SJSA1 (cell line): ENCODE results near the gene RHBDD1. TPM values are rescaled to one million over a fixed set of nuclear protein-coding genes. Genes with fewer than 3 reads are reported as not detected.

Experiments
- DNase-seq, 2 experiments: peaks; one replicate each; pipeline ENCODE4 v3.0.0-alpha.2; 2015 to 2020; ENCODE audit warnings: low spot score in 2 of 2, low read depth in 1 of 2
- H3K27ac ChIP-seq: fragments of 250-450 bp; sonication (Bioruptor Pico); 2 replicates; pipeline ENCODE4 v1.5.1; 2020; ENCODE audit warnings: mild to moderate bottlenecking, moderate library complexity
- H3K27me3 ChIP-seq: fragments of 250-450 bp; sonication (Bioruptor Pico); replicated peaks from 2 replicates; pipeline ENCODE4 v1.5.1; 2020; ENCODE audit warnings: mild to moderate bottlenecking, moderate library complexity
- H3K36me3 ChIP-seq: fragments of 250-450 bp; sonication (Bioruptor Pico); 2 replicates; pipeline ENCODE4 v1.5.1; 2020; ENCODE audit warnings: mild to moderate bottlenecking
- H3K4me1 ChIP-seq: fragments of 250-450 bp; sonication (Bioruptor Pico); replicated peaks from 2 replicates; pipeline ENCODE4 v1.6.1; 2021; ENCODE audit warnings: mild to moderate bottlenecking
- H3K4me3 ChIP-seq: fragments of 250-450 bp; sonication (Bioruptor Pico); 2 replicates; pipeline ENCODE4 v1.5.1; 2020; ENCODE audit warnings: mild to moderate bottlenecking
- H3K9me3 ChIP-seq: fragments of 250-450 bp; sonication (Bioruptor Pico); replicated peaks from 2 replicates; pipeline ENCODE4 v1.5.1; 2020; ENCODE audit warnings: mild to moderate bottlenecking
- total RNA-seq: library from RNA; depleted of rRNA; stranded (reverse); fragments of >200 nt; shearing (Covaris generic); gene quantifications from 2 replicates; pipeline ENCODE4 v1.2.3, GENCODE V29; 2014

Gene RHBDD1
- total RNA-seq, 1 experiment from 2014 or later = 10.1 TPM

DNA sequence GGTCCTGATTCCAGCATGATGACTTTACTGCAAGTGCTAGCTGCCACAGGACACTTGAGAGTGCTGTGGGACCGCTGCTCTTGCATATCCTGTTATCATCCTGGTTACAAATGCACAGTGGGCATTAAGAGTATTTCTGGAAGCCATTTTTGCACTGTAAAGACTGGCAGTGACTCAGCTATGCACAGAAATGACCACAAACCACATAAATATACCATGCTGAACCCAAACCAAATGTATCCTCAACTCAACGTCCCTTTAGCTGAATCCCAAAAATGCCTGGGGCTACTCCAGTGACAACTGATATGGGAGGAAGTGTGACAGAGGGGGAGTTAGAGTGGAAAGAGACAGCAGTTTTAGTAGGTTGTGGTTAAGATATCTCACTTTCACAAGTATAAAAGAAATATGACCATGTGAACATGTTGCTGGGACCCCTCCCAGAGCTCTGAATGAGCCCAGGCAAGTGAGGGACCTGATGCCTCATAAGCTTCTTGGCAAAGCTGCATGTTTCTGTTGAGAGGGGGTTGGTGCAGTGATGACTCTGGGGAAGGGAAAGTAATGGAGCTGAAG is 37.3 kb downstream of the RHBDD1 start:
- DNase-seq = peak in 1 of 2 experiments; percentile 22
- H3K4me1 ChIP-seq = 0 out of 2 replicates have a peak, but pooled peaks cover 4% of the 10 kb centered on the region
- H3K27me3 ChIP-seq = no peaks in the 10 kb centered on the region
- no peaks in the 10 kb centered on the region for H3K36me3 ChIP-seq
- no peak overlapping the region for H3K27ac ChIP-seq
- H3K9me3 ChIP-seq = no peaks in the 10 kb centered on the region
- no peak overlapping the region for H3K4me3 ChIP-seq

GRCh38 chr2:226873826-226874225 is 38.0 kb downstream of the RHBDD1 start:
- H3K27ac ChIP-seq = no peak overlapping the region
- no peak overlapping the region for H3K4me3 ChIP-seq

DNA sequence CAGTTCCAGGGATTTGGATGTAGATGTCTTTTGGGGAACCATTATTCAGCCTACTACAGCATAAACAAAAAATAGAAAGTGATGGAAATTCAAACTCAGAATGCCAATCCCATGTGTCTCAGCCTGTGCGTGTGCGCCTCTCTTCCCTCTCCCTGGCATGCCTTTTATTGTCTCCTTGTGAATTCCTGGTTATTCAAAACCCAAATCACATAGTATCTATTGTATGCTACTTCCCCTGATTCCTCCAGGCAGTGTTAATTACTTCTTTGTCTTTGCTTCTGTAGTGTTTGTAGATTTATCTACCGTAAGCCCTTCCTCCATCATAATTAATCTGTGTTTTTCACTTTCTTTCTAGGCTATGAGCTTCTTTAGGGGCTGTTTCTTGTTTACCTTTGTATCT is 38.9 kb downstream of the RHBDD1 start:
- Histone ChIP-seq H3K9me3 (no peaks in the 10 kb centered on the region), H3K36me3 (no peaks in the 10 kb centered on the region), H3K27me3 (no peaks in the 10 kb centered on the region), H3K4me3 (no peak overlapping the region), H3K4me1 (0 out of 2 replicates have a peak, but pooled peaks cover 4% of the 10 kb centered on the region), H3K27ac (no peak overlapping the region)
- DNase-seq = no peak

More at GRCh38 chr2:226873826-226874225, 38.0 kb downstream of the RHBDD1 start:
- no peaks in the 10 kb centered on the region for H3K9me3 ChIP-seq
- no peaks in the 10 kb centered on the region for H3K27me3 ChIP-seq
- H3K4me1 ChIP-seq = 0 out of 2 replicates have a peak, but pooled peaks cover 4% of the 10 kb centered on the region
- DNase-seq = no peak
- H3K36me3 ChIP-seq = no peaks in the 10 kb centered on the region

- Histone ChIP-seq H3K36me3 (no peaks in the 10 kb centered on the region), H3K4me1 (0 out of 2 replicates have a peak, but pooled peaks cover 4% of the 10 kb centered on the region), H3K27ac (no peak overlapping the region), H3K27me3 (no peaks in the 10 kb centered on the region), H3K9me3 (no peaks in the 10 kb centered on the region), H3K4me3 (no peak overlapping the region)
- no peak for DNase-seq
These were observed 39.8 kb downstream of the RHBDD1 start for GRCh38 chr2:226875438-226876225.

GRCh38 chr2:226877491-226877890 is 41.6 kb downstream of the RHBDD1 start:
- no peak for DNase-seq
- H3K36me3 ChIP-seq = no peaks in the 10 kb centered on the region
- H3K4me1 ChIP-seq = 0 out of 2 replicates have a peak, but pooled peaks cover 4% of the 10 kb centered on the region
- no peak overlapping the region for H3K4me3 ChIP-seq
- H3K9me3 ChIP-seq = no peaks in the 10 kb centered on the region
- H3K27ac ChIP-seq = no peak overlapping the region
- H3K27me3 ChIP-seq = no peaks in the 10 kb centered on the region

DNA sequence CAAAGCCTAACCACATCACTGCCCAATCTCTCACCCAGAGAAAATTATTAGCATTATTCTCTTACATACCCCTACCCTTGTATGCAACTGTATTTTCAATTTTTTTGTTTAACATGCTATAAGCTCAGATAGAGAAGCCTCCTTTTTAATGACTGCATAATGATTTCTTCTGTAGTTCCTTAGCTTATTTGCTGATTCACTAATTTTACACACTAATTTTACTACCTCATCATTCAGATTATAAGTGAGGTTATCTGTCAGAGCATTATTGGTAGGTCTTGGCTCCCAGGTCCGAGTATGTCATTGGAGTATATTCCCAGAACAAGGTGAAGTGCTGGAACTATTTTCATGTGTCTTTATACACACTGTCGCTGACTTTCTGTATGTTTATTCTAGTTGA is 45.4 kb downstream of the RHBDD1 start:
- no peak overlapping the region for H3K4me3 ChIP-seq
- H3K27ac ChIP-seq = no peak overlapping the region
- no peaks in the 10 kb centered on the region for H3K4me1 ChIP-seq
- no peak for DNase-seq
- no peaks in the 10 kb centered on the region for H3K36me3 ChIP-seq
- H3K27me3 ChIP-seq = no peaks in the 10 kb centered on the region
- no peaks in the 10 kb centered on the region for H3K9me3 ChIP-seq

DNA sequence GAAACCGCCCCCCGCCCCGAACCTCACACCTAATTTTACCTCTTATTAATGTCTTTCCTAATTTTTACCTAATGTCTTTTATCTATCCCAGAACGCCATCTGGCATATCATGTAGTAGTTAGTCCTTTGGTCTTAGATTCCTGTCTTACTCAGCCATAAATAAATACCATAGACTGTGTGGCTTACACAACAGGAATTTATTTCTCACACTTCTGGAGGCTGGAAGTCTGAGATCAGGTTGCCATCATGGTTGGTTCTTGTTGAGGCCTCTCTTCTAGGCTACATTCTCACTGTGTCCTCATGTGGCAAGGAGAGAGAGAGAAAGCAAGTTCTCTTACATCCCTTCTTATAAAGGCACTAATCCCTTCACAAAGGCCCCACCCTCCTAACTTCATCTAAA is 46.8 kb downstream of the RHBDD1 start:
- DNase-seq = no peak
- Histone ChIP-seq H3K4me1 (peaks cover 3% of the 10 kb centered on the region), H3K9me3 (no peaks in the 10 kb centered on the region), H3K27ac (no peak overlapping the region), H3K36me3 (no peaks in the 10 kb centered on the region), H3K4me3 (no peak overlapping the region), H3K27me3 (no peaks in the 10 kb centered on the region)

- no peak overlapping the region for H3K27ac ChIP-seq
- no peaks in the 10 kb centered on the region for H3K9me3 ChIP-seq
- no peak for DNase-seq
- peaks cover 11% of the 10 kb centered on the region for H3K4me1 ChIP-seq
- H3K4me3 ChIP-seq = no peak overlapping the region
- H3K36me3 ChIP-seq = no peaks in the 10 kb centered on the region
- no peaks in the 10 kb centered on the region for H3K27me3 ChIP-seq
These were observed 47.5 kb downstream of the RHBDD1 start for GRCh38 chr2:226883296-226883795.

DNA sequence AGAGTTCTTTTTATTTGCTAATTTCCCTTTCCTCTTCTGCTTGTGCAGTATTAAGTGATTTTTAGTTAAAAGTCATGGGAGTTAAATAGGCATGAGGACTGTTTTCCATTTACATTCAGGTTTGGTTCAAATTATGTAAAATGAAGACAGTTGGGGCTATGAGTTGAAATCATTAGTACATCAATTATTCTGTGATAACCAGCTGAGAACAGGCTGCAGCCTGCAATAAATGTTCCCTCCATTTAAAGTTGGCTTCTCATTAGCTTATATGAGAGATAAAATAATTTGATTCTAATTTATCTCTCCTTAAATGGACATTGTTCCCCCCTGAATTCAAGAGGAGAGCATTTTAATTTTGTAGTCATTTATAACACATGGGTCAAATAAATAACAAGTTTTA is 48.3 kb downstream of the RHBDD1 start:
- H3K27ac ChIP-seq = no peak overlapping the region
- H3K27me3 ChIP-seq = no peaks in the 10 kb centered on the region
- H3K4me3 ChIP-seq = no peak overlapping the region
- H3K4me1 ChIP-seq = peaks cover 19% of the 10 kb centered on the region
- H3K36me3 ChIP-seq = no peaks in the 10 kb centered on the region
- DNase-seq = no peak
- no peaks in the 10 kb centered on the region for H3K9me3 ChIP-seq

GRCh38 chr2:226885769-226886435 is 50.0 kb downstream of the RHBDD1 start:
- H3K36me3 ChIP-seq = no peaks in the 10 kb centered on the region
- no peak overlapping the region for H3K27ac ChIP-seq
- no peaks in the 10 kb centered on the region for H3K27me3 ChIP-seq
- no peaks in the 10 kb centered on the region; the same call in 1 of the 2 replicates for H3K9me3 ChIP-seq
- no peak overlapping the region for H3K4me3 ChIP-seq
- DNase-seq = no peak
- peaks cover 19% of the 10 kb centered on the region for H3K4me1 ChIP-seq

- Histone ChIP-seq H3K4me3 (no peak overlapping the region), H3K4me1 (peaks cover 30% of the 10 kb centered on the region), H3K36me3 (no peaks in the 10 kb centered on the region), H3K27me3 (no peaks in the 10 kb centered on the region), H3K9me3 (no peaks in the 10 kb centered on the region; the same call in 1 of the 2 replicates), H3K27ac (peak overlapping the region; percentile 64)
- DNase-seq = peak in 1 of 2 experiments; percentile 64
These were observed 52.1 kb downstream of the RHBDD1 start for GRCh38 chr2:226887940-226888339.

- peaks cover 30% of the 10 kb centered on the region for H3K4me1 ChIP-seq
- no peak overlapping the region for H3K4me3 ChIP-seq
- no peaks in the 10 kb centered on the region for H3K27me3 ChIP-seq
- no peaks in the 10 kb centered on the region; the same call in 1 of the 2 replicates for H3K9me3 ChIP-seq
- peak overlapping the region; percentile 64 for H3K27ac ChIP-seq
- DNase-seq = peak in 1 of 2 experiments; percentile 26
- no peaks in the 10 kb centered on the region for H3K36me3 ChIP-seq
These were observed 52.6 kb downstream of the RHBDD1 start for GRCh38 chr2:226888378-226888965.

GRCh38 chr2:226888971-226889370 is 53.1 kb downstream of the RHBDD1 start:
- no peaks in the 10 kb centered on the region; the same call in 1 of the 2 replicates for H3K9me3 ChIP-seq
- peaks cover 30% of the 10 kb centered on the region for H3K4me1 ChIP-seq
- H3K27ac ChIP-seq = peak overlapping the region; percentile 64; the same call in 1 of the 2 replicates
- H3K4me3 ChIP-seq = no peak overlapping the region
- no peak for DNase-seq
- no peaks in the 10 kb centered on the region for H3K36me3 ChIP-seq
- H3K27me3 ChIP-seq = no peaks in the 10 kb centered on the region
